Upper lobe of left lung (tissue), 4 donors: ENCODE measurements around the gene MVB12B.

ENCODE experiments used
- POLR2A ChIP-seq, 4 donors: fragments of 450-650 bp; IDR thresholded peaks; one replicate each; pipeline ENCODE4 v1.5.1; 2016 to 2017; ENCODE audit warnings: antibody characterized with exemption in 4 of 4, mild to moderate bottlenecking in 2 of 4
- POLR2AphosphoS5 ChIP-seq, 2 donors: sonication (generic); formaldehyde crosslinking; IDR thresholded peaks; one replicate each; pipeline ENCODE4 v1.5.1; 2017; ENCODE audit warnings: antibody characterized with exemption in 2 of 2
- TF ChIP-seq, protein P1 (sequence below), 6 experiments: fragments of 450-650 bp in 4 of 6; fragments of 200-600 bp in 2 of 6; sonication (generic) in 2 of 6; IDR thresholded peaks; one replicate each; pipeline ENCODE4 v1.5.1; 2016 to 2019; ENCODE audit warnings: antibody characterized with exemption in 6 of 6

DNA sequence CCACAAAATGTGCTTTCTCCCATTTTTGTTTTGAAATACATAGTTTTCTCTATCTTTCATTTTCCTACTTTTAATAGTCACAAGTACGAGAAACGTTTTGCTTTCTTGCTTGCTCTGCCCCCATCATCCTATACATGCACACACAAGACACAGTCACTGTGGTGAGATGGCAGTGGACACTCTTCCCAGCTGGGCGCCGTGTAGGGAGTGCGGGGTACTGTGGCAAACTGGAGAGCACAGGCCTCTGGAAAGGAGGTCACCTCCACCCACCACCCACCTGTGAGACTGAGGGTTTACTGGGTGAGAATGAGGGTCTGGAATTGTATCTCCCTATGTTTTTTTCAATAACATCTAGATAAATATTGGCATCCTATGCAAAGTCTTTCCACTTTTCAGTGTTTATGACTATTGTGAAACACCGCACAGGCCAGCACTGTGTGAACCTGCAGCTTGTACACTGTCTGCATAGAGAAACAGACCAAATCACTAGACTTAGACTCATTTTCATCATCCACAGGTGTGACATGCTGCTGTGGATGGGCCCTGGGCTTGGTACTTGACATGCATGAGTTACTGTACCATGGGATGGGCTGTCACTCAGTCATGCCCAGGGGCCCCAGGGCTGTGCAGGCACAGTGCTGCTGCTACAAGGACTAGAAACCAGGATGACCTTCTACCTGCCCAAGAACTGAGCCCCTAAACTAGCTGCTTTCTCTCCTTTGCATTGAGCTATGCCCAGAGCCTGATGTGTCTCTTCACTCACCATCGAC lies 169.0 kb downstream of the MVB12B start:
- TF ChIP-seq, protein P1, sequence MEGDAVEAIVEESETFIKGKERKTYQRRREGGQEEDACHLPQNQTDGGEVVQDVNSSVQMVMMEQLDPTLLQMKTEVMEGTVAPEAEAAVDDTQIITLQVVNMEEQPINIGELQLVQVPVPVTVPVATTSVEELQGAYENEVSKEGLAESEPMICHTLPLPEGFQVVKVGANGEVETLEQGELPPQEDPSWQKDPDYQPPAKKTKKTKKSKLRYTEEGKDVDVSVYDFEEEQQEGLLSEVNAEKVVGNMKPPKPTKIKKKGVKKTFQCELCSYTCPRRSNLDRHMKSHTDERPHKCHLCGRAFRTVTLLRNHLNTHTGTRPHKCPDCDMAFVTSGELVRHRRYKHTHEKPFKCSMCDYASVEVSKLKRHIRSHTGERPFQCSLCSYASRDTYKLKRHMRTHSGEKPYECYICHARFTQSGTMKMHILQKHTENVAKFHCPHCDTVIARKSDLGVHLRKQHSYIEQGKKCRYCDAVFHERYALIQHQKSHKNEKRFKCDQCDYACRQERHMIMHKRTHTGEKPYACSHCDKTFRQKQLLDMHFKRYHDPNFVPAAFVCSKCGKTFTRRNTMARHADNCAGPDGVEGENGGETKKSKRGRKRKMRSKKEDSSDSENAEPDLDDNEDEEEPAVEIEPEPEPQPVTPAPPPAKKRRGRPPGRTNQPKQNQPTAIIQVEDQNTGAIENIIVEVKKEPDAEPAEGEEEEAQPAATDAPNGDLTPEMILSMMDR (IDR thresholded peaks at IDR 0.05) = no peak
- no peak for TF ChIP-seq POLR2AphosphoS5 (IDR thresholded peaks at IDR 0.05)
- no peak for TF ChIP-seq POLR2A (IDR thresholded peaks at IDR 0.05)
